ENCODE measurements around the gene TSPAN3.

- no peak for TF ChIP-seq GATA2 (IDR thresholded peaks at IDR 0.05; ENCODE audit: low read depth, low read length)
- TF ChIP-seq GATA3 (IDR thresholded peaks at IDR 0.05; ENCODE audit: low read depth, low read length): no peak
Observed at GRCh38 chr15:77070495-77071304, at the start of gene TSPAN3.
